ENCODE measurements around the gene DNASE1L3. TPM values are rescaled to one million over a fixed set of nuclear protein-coding genes. Genes with fewer than 3 reads are reported as not detected.

Gene DNASE1L3
- total and polyA plus RNA-seq, 2 experiments from 2014 or later, result not detected

DNA sequence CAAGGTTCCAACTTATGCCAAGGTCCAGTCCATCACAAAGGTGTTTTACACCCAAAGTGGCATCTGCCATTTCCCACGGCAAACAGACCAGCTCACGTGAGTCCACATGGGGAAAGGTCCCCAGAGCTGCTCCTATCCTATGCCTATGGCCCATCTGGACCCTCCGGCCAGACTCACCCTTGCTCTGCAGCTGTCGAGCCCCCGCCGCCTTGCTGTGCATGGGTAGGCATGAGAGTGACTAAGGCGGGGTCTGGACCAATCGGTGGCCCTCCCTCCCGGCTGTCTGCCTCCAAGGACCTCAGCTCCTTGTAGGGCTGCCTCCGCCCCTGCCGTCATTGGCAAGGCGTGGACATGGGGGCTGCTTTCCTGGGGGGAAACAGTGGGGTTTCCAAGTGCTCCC is 26.9 kb downstream of the DNASE1L3 start:
- Histone ChIP-seq H3K9me2 (ENCODE audit: insufficient read depth) (no peaks in the 10 kb centered on the region), H3K4me2 (ENCODE audit: unreplicated experiment) (no peak overlapping the region), H2AFZ (no peak overlapping the region), H3K36me3 (ENCODE audit: low read depth) (no peaks in the 10 kb centered on the region), H3K4me1 (ENCODE audit: insufficient read depth) (no peaks in the 10 kb centered on the region), H3K27me3 (replicated peaks; ENCODE audit: insufficient read depth) (no peaks in the 10 kb centered on the region), H3K79me2 (ENCODE audit: insufficient read depth) (no peaks in the 10 kb centered on the region), H3K9me3 (ENCODE audit: low read depth) (no peaks in the 10 kb centered on the region), H3F3A (ENCODE audit: insufficient read depth) (no peaks in the 10 kb centered on the region), H3K4me3 (no peak overlapping the region), H4K20me1 (ENCODE audit: insufficient read depth) (no peaks in the 10 kb centered on the region), H3K27ac (no peak overlapping the region), H3K9ac (no peak overlapping the region)
- TF ChIP-seq EZH2 (IDR thresholded peaks at IDR 0.05; ENCODE audit: insufficient read depth, poor library complexity, severe bottlenecking) (no peak), EZH2phosphoT487 (IDR thresholded peaks at IDR 0.05; ENCODE audit: insufficient read depth, low read depth) (no peak)
- DNase-seq, result no peak
- WGBS, 2 experiments (ENCODE audit: low coverage in 1 of 2, low lambda C conversion rate in 2 of 2, missing lambda C conversion rate in 2 of 2), result 87 to 93% methylated on average over 10 to 12 of the region's 12 CpGs
- in situ Hi-C loops (cut with MboI), result no loop called here

DNA sequence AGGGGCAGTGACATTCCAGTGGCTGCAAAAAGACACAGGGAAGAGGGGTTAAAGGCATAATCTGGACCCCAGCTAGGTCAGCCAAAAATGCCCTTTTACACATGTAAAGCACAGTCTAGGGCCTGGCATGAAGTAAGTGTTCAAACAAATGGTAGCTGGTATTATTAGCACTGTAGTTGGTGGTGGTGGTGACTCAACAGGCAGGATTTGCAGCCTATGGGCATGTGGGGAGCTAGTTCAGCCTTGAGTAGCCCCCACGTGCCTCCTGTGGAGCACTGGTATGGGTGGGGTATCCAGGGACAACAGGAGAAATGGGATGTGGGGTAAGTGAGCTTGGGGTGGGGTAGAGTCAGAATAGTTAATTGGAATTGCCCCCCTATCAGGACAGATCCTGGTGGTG is 27.6 kb downstream of the DNASE1L3 start:
- in situ Hi-C loops (cut with MboI), result no loop called here
- H3K4me3 ChIP-seq, result no peak overlapping the region

DNA sequence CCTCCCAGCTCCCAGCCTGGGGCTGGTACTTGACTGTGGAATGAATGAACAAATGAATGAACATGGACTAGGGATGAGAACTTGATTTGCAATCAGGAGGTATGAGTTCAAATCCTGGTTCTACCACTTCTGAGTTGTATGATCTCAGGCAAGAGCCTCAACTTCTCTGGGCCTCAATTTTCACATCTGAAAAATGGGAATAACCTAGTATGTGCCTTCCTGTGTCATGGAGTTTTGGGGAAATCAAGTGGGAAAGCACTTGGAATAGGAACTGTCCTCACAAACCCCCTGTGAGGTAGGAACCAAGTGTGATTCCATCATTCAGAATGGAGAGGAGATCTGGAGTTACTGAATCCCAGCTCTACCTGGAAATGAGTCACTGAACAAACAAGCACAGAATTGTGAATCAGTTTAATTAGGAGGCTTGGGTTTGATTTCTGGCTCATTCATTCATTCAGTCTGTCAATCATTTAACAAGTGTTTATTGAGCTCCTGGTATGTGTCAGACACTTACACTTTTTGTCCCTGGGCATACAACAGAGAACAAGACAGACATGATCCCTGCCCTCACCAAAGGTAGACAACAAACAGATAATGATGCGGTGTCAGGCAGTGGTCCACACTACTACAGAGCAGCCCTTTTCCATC is 29.7 kb downstream of the DNASE1L3 start:
- Histone ChIP-seq H3K9ac (no peak overlapping the region), H2AFZ (no peak overlapping the region), H3K27ac (no peak overlapping the region), H3K9me2 (ENCODE audit: insufficient read depth) (no peaks in the 10 kb centered on the region), H3K9me3 (ENCODE audit: low read depth) (no peaks in the 10 kb centered on the region), H3F3A (ENCODE audit: insufficient read depth) (0 out of 2 replicates have a peak, but pooled peaks cover under 1% of the 10 kb centered on the region), H3K4me3 (no peak overlapping the region), H3K36me3 (ENCODE audit: low read depth) (no peaks in the 10 kb centered on the region), H4K20me1 (ENCODE audit: insufficient read depth) (no peaks in the 10 kb centered on the region), H3K79me2 (ENCODE audit: insufficient read depth) (no peaks in the 10 kb centered on the region), H3K27me3 (replicated peaks; ENCODE audit: insufficient read depth) (no peaks in the 10 kb centered on the region), H3K4me2 (ENCODE audit: unreplicated experiment) (no peak overlapping the region), H3K4me1 (ENCODE audit: insufficient read depth) (no peaks in the 10 kb centered on the region)
- TF ChIP-seq EZH2phosphoT487 (IDR thresholded peaks at IDR 0.05; ENCODE audit: insufficient read depth, low read depth) (no peak), EZH2 (IDR thresholded peaks at IDR 0.05; ENCODE audit: insufficient read depth, poor library complexity, severe bottlenecking) (no peak)
- WGBS, 2 experiments (ENCODE audit: low coverage in 1 of 2, low lambda C conversion rate in 2 of 2, missing lambda C conversion rate in 2 of 2), result 100% methylated on average over 1 of the region's 1 CpG
- no peak for DNase-seq
- in situ Hi-C loops (cut with MboI), result no loop called here

More for the DNA sequence above, 27.6 kb downstream of the DNASE1L3 start:
- 6 to 11% methylated on average over 1 of the region's 1 CpG for WGBS, 2 experiments (ENCODE audit: low coverage in 1 of 2, low lambda C conversion rate in 2 of 2, missing lambda C conversion rate in 2 of 2)
- Histone ChIP-seq H3K79me2 (ENCODE audit: insufficient read depth) (no peaks in the 10 kb centered on the region), H3K36me3 (ENCODE audit: low read depth) (no peaks in the 10 kb centered on the region), H2AFZ (no peak overlapping the region), H3K27me3 (replicated peaks; ENCODE audit: insufficient read depth) (no peaks in the 10 kb centered on the region), H3F3A (ENCODE audit: insufficient read depth) (no peaks in the 10 kb centered on the region), H3K27ac (no peak overlapping the region), H3K4me2 (ENCODE audit: unreplicated experiment) (no peak overlapping the region), H3K9ac (no peak overlapping the region), H4K20me1 (ENCODE audit: insufficient read depth) (no peaks in the 10 kb centered on the region), H3K4me1 (ENCODE audit: insufficient read depth) (no peaks in the 10 kb centered on the region), H3K9me2 (ENCODE audit: insufficient read depth) (no peaks in the 10 kb centered on the region), H3K9me3 (ENCODE audit: low read depth) (no peaks in the 10 kb centered on the region)
- TF ChIP-seq EZH2phosphoT487 (IDR thresholded peaks at IDR 0.05; ENCODE audit: insufficient read depth, low read depth) (no peak), EZH2 (IDR thresholded peaks at IDR 0.05; ENCODE audit: insufficient read depth, poor library complexity, severe bottlenecking) (no peak)
- no peak for DNase-seq

DNA sequence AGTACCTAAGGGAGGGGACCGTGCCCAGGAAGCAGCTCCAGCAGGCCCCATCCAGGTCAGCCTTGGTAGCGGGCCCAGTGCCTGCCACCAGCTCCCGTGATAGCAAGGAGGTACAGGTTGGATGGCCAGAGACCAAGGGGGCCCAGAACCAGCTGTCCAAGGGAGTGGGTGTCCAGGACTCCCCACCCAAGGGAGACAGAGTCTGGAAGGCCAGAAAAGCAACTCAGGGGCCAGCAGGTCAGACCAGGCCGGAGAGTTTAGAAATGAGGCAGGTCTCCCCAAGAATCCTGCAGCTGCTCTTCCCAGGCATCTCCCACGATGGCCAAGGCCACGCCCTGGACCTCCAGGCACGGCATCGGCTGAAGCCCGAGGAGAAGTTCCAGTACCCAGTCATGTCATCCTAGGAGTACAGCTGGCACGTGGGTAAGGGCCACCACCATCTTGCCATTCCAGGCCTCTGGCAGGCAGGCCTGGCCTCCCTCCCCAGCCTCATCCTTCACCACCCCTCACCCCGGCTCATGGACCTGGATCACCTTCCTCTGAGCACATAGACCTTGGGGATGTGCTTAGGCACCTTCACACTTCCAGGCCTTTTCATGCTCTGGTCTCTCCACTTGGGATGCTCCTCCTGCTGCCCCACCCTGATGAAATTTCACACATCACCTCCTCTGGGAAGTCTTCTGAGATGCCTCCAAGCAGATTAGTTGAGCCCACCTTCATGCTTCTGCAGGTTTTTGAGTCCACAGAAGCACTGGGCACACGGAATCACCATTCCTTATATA is 30.5 kb downstream of the DNASE1L3 start:
- Histone ChIP-seq H3K9me2 (ENCODE audit: insufficient read depth) (no peaks in the 10 kb centered on the region), H3K27me3 (replicated peaks; ENCODE audit: insufficient read depth) (no peaks in the 10 kb centered on the region), H3K4me1 (ENCODE audit: insufficient read depth) (peaks cover 4% of the 10 kb centered on the region; the same call in 1 of the 2 replicates), H3K79me2 (ENCODE audit: insufficient read depth) (no peaks in the 10 kb centered on the region), H3K27ac (no peak overlapping the region), H3K9me3 (ENCODE audit: low read depth) (no peaks in the 10 kb centered on the region), H3F3A (ENCODE audit: insufficient read depth) (peaks cover 7% of the 10 kb centered on the region; the same call in 1 of the 2 replicates), H3K36me3 (ENCODE audit: low read depth) (no peaks in the 10 kb centered on the region), H3K4me2 (ENCODE audit: unreplicated experiment) (no peak overlapping the region), H3K4me3 (no peak overlapping the region), H3K9ac (no peak overlapping the region), H2AFZ (no peak overlapping the region), H4K20me1 (ENCODE audit: insufficient read depth) (no peaks in the 10 kb centered on the region)
- no peak for TF ChIP-seq EZH2phosphoT487 (IDR thresholded peaks at IDR 0.05; ENCODE audit: insufficient read depth, low read depth)
- no peak for TF ChIP-seq EZH2 (IDR thresholded peaks at IDR 0.05; ENCODE audit: insufficient read depth, poor library complexity, severe bottlenecking)
- in situ Hi-C loops (cut with MboI), result no loop called here
- DNase-seq, result no peak
- 58 to 62% methylated on average over 12 of the region's 12 CpGs for WGBS, 2 experiments (ENCODE audit: low coverage in 1 of 2, low lambda C conversion rate in 2 of 2, missing lambda C conversion rate in 2 of 2)
